Activated naive CD8-positive, alpha-beta T cell treated with anti-CD3 and anti-CD28 coated beads for 36 hours (primary cell): Measurements from ENCODE around the gene PAPPA. TPM values are rescaled to one million over a fixed set of nuclear protein-coding genes. Genes with fewer than 3 reads are reported as not detected.

ENCODE experiments used
- DNase-seq: peaks from one replicate; pipeline ENCODE4 v3.0.0; 2021
- H3K27ac Mint-ChIP-seq: one replicate; pipeline ENCODE4 v1.8.0; 2022; ENCODE audit warnings: mild to moderate bottlenecking, moderate library complexity, mixed read lengths
- H3K27me3 Mint-ChIP-seq: one replicate; pipeline ENCODE4 v1.8.0; 2022; ENCODE audit warnings: mild to moderate bottlenecking, mixed read lengths
- H3K36me3 Mint-ChIP-seq: one replicate; pipeline ENCODE4 v1.8.0; 2021; ENCODE audit warnings: mild to moderate bottlenecking, mixed read lengths
- H3K4me1 Mint-ChIP-seq: one replicate; pipeline ENCODE4 v1.8.0; 2021; ENCODE audit warnings: mixed read lengths
- H3K4me3 Mint-ChIP-seq: one replicate; pipeline ENCODE4 v1.8.0; 2022; ENCODE audit warnings: mild to moderate bottlenecking, moderate library complexity, mixed read lengths
- H3K9me3 Mint-ChIP-seq: one replicate; pipeline ENCODE4 v1.8.0; 2022; ENCODE audit warnings: mixed read lengths
- total RNA-seq, 2 experiments: library from RNA; stranded (reverse); gene quantifications; one replicate each; pipeline ENCODE4 v1.2.3, GENCODE V29; 2021

The PAPPA gene
- total RNA-seq, 2 experiments from 2014 or later = not detected

GRCh38 chr9:116262448-116262847 is 108.9 kb downstream of the PAPPA start:
- no peaks in the 10 kb centered on the region for H3K27me3 Mint-ChIP-seq
- no peak overlapping the region for H3K27ac Mint-ChIP-seq
- no peak for DNase-seq
- no peak overlapping the region for H3K4me3 Mint-ChIP-seq
- no peaks in the 10 kb centered on the region for H3K36me3 Mint-ChIP-seq
- no peaks in the 10 kb centered on the region for H3K9me3 Mint-ChIP-seq
- no peaks in the 10 kb centered on the region for H3K4me1 Mint-ChIP-seq

DNA sequence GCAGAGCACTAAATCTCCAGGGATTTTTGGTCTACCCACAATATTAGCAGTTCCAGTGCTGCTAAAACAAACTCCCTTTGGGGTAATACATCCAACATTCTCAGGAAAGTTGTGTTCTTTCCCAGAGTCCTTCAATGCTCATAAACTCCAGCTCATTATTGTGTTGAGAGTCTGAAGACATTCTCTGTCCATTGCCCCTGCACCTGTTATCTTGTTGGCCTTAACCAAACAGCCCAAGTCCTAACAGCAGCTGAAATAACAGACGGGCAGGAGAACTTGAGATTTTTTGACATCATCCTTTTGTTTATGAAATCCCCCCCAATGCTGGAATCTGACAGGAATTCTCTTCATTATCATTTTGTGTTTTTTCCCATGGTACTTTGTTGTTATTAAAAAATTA is 110.8 kb downstream of the PAPPA start:
- Mint-ChIP-seq H3K4me1 (no peaks in the 10 kb centered on the region), H3K4me3 (no peak overlapping the region), H3K9me3 (no peaks in the 10 kb centered on the region), H3K27me3 (no peaks in the 10 kb centered on the region), H3K36me3 (no peaks in the 10 kb centered on the region), H3K27ac (no peak overlapping the region)
- no peak for DNase-seq

GRCh38 chr9:116267021-116267420 is 113.4 kb downstream of the PAPPA start:
- Mint-ChIP-seq H3K4me1 (no peaks in the 10 kb centered on the region), H3K36me3 (no peaks in the 10 kb centered on the region), H3K4me3 (no peak overlapping the region), H3K27ac (no peak overlapping the region), H3K9me3 (no peaks in the 10 kb centered on the region), H3K27me3 (no peaks in the 10 kb centered on the region)
- no peak for DNase-seq

GRCh38 chr9:116269250-116269649 is 115.7 kb downstream of the PAPPA start:
- Mint-ChIP-seq H3K27me3 (no peaks in the 10 kb centered on the region), H3K27ac (no peak overlapping the region), H3K4me1 (no peaks in the 10 kb centered on the region), H3K36me3 (no peaks in the 10 kb centered on the region), H3K4me3 (no peak overlapping the region), H3K9me3 (no peaks in the 10 kb centered on the region)
- DNase-seq = no peak

- no peak overlapping the region for H3K4me3 Mint-ChIP-seq
- no peaks in the 10 kb centered on the region for H3K36me3 Mint-ChIP-seq
- H3K4me1 Mint-ChIP-seq = no peaks in the 10 kb centered on the region
- no peak for DNase-seq
- no peak overlapping the region for H3K27ac Mint-ChIP-seq
- H3K9me3 Mint-ChIP-seq = no peaks in the 10 kb centered on the region
- H3K27me3 Mint-ChIP-seq = no peaks in the 10 kb centered on the region
Observed at GRCh38 chr9:116270546-116270945, 117.0 kb downstream of the PAPPA start.

GRCh38 chr9:116271340-116271739 is 117.7 kb downstream of the PAPPA start:
- DNase-seq = no peak
- Mint-ChIP-seq H3K4me1 (no peaks in the 10 kb centered on the region), H3K4me3 (no peak overlapping the region), H3K9me3 (no peaks in the 10 kb centered on the region), H3K36me3 (no peaks in the 10 kb centered on the region), H3K27ac (no peak overlapping the region), H3K27me3 (no peaks in the 10 kb centered on the region)

DNA sequence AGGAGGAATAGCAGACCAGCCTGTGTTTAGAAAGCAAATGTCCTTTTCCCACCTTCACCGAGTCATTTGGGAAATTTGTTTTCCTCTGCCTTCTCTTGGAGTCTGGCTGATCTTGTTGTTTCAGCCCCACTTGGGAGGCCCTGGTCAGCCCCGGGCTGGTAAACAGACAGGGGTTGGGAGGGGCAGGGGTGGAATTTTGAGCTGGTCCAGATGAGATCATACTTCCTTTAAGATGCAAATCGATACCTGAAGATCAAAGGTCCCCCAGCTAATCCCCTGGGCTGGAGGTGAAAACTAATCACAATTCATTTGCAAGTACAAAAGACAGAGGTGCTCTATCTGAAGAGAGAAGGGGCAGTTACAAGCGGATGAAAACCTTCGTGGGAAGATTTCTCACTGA is 118.4 kb downstream of the PAPPA start:
- no peak overlapping the region for H3K4me3 Mint-ChIP-seq
- H3K27ac Mint-ChIP-seq = no peak overlapping the region
- DNase-seq = no peak
- H3K9me3 Mint-ChIP-seq = no peaks in the 10 kb centered on the region
- H3K4me1 Mint-ChIP-seq = no peaks in the 10 kb centered on the region
- no peaks in the 10 kb centered on the region for H3K36me3 Mint-ChIP-seq
- H3K27me3 Mint-ChIP-seq = peaks cover under 1% of the 10 kb centered on the region

DNA sequence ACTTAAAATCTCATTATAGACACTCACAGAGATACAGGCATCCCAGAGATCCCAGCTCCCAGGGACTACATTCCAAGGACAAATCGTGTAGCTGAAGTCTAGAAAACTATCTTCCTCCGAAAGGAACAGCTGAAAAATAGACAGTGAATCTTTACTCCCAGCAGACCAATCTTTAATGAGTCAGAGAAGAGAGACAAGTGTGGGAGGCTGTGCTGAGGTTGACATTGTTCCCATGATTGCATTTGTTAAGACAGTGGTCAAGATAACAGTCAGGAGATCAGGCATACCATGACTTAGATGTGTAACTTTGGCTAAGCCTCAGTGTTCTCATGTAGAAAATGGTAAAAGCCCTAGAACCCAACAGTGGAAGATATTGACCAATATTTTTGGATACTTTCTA is 120.7 kb downstream of the PAPPA start:
- DNase-seq = no peak
- Mint-ChIP-seq H3K27ac (no peak overlapping the region), H3K4me1 (no peaks in the 10 kb centered on the region), H3K4me3 (no peak overlapping the region), H3K36me3 (no peaks in the 10 kb centered on the region), H3K9me3 (no peaks in the 10 kb centered on the region), H3K27me3 (peaks cover 7% of the 10 kb centered on the region)

- H3K4me1 Mint-ChIP-seq = no peaks in the 10 kb centered on the region
- H3K4me3 Mint-ChIP-seq = no peak overlapping the region
- H3K36me3 Mint-ChIP-seq = no peaks in the 10 kb centered on the region
- peaks cover 15% of the 10 kb centered on the region for H3K27me3 Mint-ChIP-seq
- no peak overlapping the region for H3K27ac Mint-ChIP-seq
- DNase-seq = no peak
- no peaks in the 10 kb centered on the region for H3K9me3 Mint-ChIP-seq
Observed at GRCh38 chr9:116275418-116276195, 122.0 kb downstream of the PAPPA start.

- no peaks in the 10 kb centered on the region for H3K36me3 Mint-ChIP-seq
- no peak for DNase-seq
- no peaks in the 10 kb centered on the region for H3K4me1 Mint-ChIP-seq
- H3K9me3 Mint-ChIP-seq = no peaks in the 10 kb centered on the region
- H3K4me3 Mint-ChIP-seq = no peak overlapping the region
- H3K27ac Mint-ChIP-seq = no peak overlapping the region
- H3K27me3 Mint-ChIP-seq = peaks cover 15% of the 10 kb centered on the region
Observed at GRCh38 chr9:116276196-116276493, 122.6 kb downstream of the PAPPA start.

DNA sequence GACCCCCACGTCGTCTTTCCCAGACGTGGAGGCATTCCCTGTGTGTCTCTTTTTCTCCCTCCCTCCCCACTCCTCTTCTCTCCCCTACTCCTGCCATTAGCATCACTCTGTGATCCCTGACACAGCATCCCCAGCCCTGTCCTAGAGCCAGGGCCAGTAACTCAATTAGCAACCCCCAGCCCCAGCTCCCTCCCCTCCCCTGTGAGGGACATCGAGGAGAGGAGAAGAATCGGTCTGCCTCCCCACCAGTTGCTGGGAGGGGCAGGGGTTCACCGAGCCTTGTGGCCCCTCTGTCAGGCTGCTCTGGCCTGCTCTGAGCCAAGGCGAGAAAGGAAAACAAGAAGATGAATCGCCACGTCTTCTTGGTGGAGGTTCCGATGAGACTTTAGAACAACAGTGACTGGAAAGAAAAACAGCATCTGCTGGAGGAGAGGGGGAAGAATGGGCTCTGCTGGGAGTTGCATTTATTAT is 123.1 kb downstream of the PAPPA start:
- Mint-ChIP-seq H3K27me3 (peaks cover 15% of the 10 kb centered on the region), H3K9me3 (no peaks in the 10 kb centered on the region), H3K4me1 (no peaks in the 10 kb centered on the region), H3K4me3 (no peak overlapping the region), H3K27ac (no peak overlapping the region), H3K36me3 (no peaks in the 10 kb centered on the region)
- DNase-seq = no peak

DNA sequence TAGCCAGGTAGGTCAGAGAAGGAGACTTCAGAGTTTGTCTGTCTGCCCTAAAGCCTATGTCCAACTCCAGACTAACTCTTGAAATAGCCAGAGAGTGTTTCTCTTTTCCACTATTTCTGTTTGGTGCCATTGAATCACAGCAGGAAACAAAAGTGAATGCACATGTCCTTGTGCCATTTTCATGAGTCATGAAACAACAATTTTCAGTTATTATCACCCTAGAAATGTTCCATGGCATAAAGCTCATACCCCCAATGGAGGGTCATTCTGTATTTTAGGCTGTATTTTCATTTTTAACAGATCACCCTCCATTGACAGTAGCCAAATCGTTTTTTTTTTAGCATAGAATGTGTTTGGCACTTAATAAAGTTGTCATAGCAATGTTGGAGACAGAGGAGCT is 124.7 kb downstream of the PAPPA start:
- Mint-ChIP-seq H3K9me3 (no peaks in the 10 kb centered on the region), H3K27me3 (peaks cover 15% of the 10 kb centered on the region), H3K4me1 (no peaks in the 10 kb centered on the region), H3K27ac (no peak overlapping the region), H3K36me3 (no peaks in the 10 kb centered on the region), H3K4me3 (no peak overlapping the region)
- DNase-seq = no peak

GRCh38 chr9:116279230-116279629 is 125.6 kb downstream of the PAPPA start:
- H3K27ac Mint-ChIP-seq = no peak overlapping the region
- no peaks in the 10 kb centered on the region for H3K4me1 Mint-ChIP-seq

DNA sequence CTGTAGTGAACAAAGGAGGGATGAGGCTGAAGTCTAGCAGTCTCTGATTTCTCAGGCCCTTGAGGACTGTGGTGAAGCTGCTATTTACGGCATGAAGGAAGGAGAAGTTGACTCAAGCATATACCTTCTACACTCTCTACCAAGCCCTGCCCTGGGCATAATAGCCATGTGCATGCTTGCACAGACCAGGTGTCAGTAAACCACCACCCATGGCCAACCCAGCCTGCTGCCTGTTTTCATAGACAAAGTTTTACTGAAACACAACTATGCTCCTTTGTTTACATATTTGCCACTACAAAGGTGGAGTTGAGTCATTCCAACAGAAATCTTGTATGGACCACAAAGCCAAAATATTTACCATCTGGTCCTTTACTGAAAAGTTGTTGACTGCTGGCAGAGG is 126.9 kb downstream of the PAPPA start:
- Mint-ChIP-seq H3K4me1 (no peaks in the 10 kb centered on the region), H3K27me3 (peaks cover 17% of the 10 kb centered on the region), H3K27ac (no peak overlapping the region), H3K4me3 (no peak overlapping the region), H3K9me3 (no peaks in the 10 kb centered on the region), H3K36me3 (no peaks in the 10 kb centered on the region)
- DNase-seq = no peak

More at GRCh38 chr9:116279230-116279629, 125.6 kb downstream of the PAPPA start:
- Mint-ChIP-seq H3K9me3 (no peaks in the 10 kb centered on the region), H3K36me3 (no peaks in the 10 kb centered on the region), H3K27me3 (peaks cover 15% of the 10 kb centered on the region), H3K4me3 (no peak overlapping the region)
- DNase-seq = no peak

DNA sequence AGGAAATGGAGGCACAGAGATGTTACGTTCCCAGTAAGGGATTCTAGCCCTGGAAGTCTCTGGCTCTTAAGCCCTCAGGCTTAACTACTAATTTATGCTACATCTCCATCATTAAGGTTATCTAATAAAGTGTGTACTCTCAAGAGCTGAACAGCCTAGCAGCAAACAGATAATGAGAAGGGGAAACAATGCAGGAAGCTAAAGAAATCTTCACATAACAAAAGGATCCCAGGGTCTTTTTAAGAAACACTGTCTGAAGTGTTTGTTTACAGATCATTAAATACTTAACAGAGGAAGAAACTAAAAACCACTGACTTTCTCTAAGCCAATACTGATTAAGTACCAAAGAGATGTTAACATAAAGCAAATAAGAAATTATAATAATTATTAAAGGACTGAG is 129.0 kb downstream of the PAPPA start:
- no peaks in the 10 kb centered on the region for H3K4me1 Mint-ChIP-seq
- no peak for DNase-seq

DNA sequence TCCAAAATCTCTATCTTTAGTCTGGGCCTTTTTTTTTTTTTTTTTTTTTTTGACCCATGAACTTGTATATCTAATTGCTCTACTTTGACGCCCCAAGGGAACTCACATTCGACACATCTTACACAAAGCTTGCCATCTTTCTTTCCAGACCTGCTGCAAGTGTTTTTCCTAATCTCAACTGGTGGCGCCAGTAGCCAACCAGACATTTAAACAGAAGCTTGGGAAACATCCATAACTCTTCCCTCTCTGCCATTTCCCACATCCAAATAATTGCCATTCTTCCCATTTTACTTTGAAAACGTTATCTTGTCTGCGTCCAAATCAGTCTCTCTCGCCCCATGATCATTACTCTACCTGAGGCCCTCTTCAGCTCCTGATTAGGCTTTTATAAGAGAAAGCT is 130.9 kb downstream of the PAPPA start:
- DNase-seq = no peak
- H3K4me1 Mint-ChIP-seq = no peaks in the 10 kb centered on the region
- peaks cover 11% of the 10 kb centered on the region for H3K27me3 Mint-ChIP-seq
- no peaks in the 10 kb centered on the region for H3K9me3 Mint-ChIP-seq
- H3K4me3 Mint-ChIP-seq = no peak overlapping the region
- no peaks in the 10 kb centered on the region for H3K36me3 Mint-ChIP-seq
- H3K27ac Mint-ChIP-seq = no peak overlapping the region

More for the DNA sequence above, 129.0 kb downstream of the PAPPA start:
- Mint-ChIP-seq H3K27me3 (peaks cover 18% of the 10 kb centered on the region), H3K36me3 (no peaks in the 10 kb centered on the region), H3K27ac (no peak overlapping the region), H3K9me3 (no peaks in the 10 kb centered on the region), H3K4me3 (no peak overlapping the region)
